ENCODE results near the gene DBET.
"Not testable (repeated sequence)": the region's sequence is repeated elsewhere in the genome, so short reads cannot be mapped to it uniquely, and the experiment has no call there.

DBET gene

DNA sequence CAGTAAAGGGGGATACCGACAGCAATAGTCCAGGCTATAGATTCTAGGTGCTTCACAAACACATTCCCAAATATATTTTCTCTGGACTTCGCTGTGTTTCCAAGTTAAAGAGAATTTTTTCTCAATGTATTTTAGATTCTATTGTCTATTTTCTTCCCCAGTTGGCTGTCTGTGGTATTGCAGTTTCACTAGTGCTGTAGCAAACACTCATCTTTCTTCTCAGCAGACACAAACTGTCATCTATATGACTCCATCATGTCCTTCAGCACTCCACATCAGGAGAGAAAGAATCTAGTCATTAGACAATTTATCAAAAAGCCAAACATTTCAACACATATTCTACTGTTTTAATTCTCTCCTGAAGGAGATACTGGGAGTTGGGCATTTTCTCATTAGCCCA lies at the start of gene DBET:
DBET (plus strand) TSS at position 161 of the 400 bp plus-strand sequence.
- DNase-seq = not testable (repeated sequence)

- no peak for DNase-seq
Observed at GRCh38 chr4:190014771-190015537, 49.3 kb upstream of the DBET start.

DNA sequence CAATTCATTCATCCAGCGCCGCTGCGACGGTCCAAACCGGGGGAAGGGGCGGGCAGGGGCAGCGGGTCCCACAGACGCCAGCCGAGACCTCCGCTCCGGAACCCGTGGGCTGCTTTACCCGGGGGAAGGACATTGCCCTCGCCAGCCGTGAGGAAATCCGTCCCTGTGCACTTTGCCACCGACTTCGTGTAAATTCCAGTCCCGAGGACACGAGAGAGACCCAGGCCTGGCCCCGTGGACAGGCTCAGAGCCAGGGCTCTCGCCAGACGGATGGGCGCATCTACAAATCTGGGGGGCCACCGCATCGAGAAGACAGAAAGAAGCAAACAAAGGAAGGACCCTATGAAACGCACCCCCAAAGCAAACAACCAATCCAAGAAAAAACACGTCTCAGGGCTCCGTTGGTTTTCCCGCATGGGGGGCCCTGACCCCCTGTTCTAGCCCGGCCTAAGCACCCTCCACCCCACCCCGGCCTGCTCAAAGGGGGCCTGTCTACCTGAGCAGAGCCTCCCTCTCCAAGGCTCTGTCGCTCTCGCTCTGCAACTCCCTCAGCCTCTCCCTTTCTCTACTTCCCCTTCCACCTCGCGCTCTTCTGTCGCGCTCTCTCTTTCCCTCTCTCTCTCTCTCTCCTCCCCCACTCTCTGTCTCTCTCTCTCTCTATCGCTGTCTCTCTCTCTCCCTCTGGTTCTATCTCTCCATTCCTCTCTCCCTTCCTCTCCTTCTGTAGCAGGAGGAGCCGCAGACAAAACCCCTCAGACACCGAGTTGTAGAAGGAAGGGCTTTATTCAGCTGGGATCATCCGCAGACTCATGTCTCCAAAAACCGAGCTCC lies 48.5 kb upstream of the DBET start:
- no peak for DNase-seq

DNA sequence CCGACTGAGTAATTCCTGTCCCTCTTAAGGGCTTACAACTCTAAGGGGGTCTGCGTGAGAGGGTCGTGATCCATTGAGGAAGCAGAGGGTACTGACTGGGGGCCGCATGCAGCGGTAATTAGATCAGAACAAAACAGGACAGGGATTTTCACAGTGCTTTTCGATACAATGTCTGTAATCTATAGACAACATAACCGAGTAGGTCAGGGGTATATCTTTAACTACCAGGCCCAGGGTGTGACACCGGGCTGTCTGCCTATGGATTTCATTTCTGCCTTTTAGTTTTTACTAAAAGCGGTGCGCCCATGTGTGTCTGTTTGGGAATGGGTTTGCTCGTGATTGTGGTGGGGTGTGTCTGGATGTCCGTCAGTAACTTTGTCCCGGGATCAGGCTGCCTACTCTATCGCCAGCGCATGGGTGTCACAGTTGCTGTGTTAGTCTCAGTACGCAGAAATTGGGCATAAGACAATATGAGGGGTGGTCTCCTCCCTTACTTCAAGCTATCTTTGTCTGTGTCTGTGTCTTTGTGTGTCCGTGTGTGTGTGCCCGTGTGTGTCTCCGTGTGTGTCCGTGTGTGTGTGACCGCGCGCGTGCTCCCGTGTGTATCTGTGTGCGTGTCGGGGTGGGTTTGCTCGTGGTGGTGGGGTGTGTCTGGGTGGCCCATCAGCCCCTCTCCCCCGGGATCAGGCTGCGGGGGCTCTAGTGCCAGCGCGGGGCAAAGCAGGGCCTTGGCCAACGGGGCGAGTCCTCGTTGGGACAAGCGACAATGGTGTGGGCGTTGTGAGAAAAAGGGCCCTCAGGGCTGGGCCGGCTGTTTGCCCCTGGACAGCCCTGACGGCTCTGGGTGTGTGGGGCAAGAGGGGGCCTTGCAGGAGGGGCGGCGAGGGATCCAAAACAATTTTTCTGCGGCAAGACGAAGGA lies 47.7 kb upstream of the DBET start:
- no peak for DNase-seq

DNA sequence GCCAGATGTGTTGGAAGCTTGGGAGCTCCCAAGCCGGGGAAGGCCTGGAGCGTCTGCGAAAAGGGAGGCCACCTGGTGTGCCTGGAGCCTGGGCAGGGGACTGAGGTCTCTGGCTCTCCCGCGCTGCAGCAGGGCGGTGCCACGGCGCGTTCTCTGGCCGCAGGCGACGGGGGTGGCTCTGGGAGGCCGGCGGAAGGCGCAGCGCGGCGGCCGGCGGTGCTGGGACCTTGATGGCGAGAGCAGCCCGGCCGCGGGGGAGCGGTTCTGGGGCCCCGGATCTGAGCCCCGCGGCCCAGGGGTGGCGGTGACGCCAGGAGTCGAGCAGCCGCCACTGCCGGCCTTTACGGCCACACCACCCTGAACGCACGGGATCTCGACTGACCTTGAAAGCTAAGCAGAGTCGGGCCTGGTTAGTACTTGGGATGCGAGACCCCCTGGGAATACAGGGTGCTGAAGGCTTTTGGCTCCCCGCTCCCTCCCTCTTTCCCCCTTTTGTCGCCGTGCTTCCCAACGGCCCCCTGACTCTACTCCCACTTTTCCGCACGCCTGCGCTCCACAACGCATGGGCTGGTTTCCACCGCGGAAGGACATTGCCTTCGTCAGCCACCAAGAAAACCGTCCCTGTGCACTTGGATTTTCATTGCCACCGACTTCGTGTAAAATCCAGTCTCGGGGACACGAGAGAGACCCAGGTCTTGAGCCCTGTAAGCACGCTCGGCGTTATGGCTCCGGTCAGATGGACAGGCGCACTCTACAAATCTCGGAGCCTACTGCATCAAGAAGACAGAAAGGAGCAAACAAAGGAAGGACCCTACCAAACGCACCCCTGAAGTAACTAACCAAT lies 46.7 kb upstream of the DBET start:
- DNase-seq = no peak

DNA sequence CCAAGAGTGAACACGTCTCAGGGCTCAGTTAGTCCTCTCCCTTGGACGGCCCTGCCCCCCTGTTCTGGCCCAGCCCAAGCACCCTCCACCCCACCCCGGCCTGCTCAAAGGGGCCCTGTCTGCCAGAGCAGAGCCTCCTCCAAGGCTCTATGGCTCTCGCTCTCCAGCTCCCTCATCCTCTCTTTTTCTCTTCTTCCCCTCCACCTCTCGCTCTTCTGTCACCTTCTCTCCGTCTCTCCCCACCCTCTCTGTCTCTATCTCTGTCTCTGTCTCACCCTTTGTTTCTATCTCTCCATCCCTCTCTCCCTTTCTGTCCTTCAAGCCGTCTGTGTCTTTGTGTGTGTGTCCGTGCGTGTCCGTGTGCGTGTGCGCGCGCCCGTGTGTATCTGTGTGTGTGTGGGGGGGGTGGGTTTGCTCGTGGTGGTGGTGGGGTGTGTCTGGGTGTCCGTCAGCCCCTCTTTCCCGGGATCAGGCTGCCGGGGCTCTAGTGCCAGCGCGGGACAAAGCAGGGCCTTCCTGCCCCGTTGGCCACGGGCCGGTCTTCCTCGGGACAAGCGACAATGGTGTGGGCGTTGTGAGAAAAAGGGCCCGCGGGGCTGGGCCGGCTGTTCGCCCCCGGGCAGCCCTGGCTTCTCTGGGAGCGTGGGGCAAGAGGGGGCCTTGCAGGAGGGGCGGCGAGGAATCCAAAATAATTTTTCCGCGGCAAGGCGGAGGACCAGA lies 45.9 kb upstream of the DBET start:
- DNase-seq = no peak

- no peak for DNase-seq
Observed at GRCh38 chr4:190019023-190019858, 45.1 kb upstream of the DBET start.

DNA sequence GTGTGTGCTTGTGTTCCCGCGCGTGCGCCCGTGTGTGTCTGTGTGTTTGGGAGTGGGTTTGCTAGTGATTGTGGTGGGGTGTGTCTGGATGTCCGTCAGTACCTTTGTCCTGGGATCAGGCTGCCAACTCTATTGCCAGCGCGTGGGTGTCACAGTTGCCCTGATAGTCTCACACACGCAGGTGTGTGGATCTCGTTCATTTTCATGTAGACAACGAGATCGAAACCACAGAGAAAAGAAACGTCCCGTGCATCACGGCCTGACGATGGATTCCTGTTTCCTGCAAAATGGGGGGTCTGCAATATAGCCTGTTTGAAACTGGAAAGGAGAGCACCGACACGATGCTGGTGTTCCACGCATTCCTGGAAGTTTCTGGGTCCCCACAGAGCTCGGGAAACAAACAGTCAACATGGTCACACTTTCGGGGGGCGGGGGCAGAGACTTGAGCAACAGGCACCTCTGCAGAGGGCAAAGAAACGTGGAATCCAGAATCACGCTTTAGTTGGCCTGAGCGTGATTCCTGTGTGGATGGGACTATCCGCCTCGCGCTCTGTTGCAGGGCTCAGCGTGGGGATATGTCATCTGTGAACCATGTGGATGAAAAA lies 44.3 kb upstream of the DBET start:
- DNase-seq = not testable (repeated sequence)

DNA sequence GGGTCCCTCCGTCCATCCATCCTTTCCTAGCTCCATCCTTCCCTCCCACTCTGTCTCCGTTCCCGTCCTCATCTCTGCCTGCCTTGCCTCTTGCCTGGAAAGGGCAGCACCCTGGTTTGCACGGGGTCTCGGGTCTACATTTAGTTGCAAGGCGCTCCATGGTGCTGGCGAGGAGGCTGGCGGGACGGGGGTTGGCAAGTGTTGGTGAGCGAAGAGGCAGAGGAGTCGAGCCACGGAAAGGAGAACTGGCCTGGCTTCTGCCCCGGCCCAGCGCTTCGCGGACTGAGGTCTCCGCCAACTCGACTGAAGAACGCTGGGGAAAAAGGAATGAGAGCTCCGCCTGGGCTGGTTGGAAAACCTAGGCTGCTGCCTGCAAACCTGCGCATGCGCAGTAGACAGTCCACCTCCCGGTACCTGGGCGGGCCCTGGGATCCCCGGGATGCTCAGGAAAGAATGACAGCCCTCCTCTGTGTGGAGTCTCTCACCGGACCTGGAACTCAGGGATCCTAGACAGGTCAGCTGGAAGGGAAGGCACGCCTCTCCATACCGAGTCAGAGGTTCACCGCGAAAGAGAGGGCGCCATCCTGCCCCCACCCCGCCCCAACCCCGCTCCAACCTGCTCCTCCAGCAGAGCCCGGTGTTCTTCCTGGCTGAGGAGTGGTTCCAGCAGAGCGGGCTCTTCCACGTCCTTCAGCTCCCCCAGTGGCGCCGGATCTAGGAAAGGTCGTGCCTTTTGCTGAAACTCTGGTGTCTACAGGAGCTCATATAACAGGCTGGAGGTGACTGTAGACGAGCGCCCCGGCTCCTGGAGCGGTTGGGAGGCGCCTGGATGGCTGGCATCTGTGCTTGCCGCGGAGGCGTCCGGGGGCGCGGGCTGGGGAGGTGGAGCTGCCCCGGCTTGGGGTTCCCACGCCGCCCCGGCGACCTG lies 43.2 kb upstream of the DBET start:
- no peak for DNase-seq

DNA sequence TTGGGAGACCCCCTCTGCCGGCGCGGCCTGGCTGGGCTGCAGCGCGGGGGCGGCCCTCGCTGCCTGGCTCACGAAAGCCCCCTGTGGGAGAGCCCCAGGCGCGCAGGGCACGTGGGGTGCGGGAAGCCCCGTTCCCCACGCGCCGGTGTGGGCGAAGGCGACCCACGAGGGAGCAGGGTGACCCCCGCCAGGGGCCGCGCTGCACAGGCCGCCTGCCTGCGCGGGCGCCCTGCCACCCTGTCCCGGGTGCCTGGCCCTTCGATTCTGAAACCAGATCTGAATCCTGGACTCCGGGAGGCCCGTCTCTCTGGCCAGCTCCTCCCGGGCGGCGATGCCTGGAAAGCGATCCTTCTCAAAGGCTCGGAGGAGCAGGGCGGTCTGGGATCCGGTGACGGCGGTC lies 42.3 kb upstream of the DBET start:
- not testable (repeated sequence) for DNase-seq

- not testable (repeated sequence) for DNase-seq
Observed at GRCh38 chr4:190022614-190023281, 41.6 kb upstream of the DBET start.

DNA sequence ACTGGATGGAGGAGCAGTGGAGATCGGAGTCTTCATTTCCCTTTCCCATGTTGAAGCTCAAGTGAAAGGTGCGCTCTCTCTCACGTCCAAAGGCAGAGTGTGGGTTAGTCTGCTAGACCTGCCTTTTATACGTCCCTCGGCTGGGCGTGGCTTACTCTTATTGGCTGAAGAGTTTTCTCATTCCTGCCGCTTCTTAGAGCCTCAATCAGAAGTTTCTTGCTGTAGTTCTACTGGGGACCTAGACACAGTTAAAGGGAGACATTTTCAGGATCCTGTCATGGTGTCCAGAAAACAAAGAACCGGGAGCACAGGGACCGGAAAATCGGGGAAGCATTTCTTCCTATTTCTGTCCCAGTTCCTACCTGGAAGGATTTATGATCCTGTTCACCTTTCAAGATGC lies 37.1 kb upstream of the DBET start, which contains the start of gene FRG2:
FRG2 (minus strand) TSS at position 101 of the 400 bp plus-strand sequence; CDS start at position 49, 52 bp downstream.
- DNase-seq = not testable (repeated sequence)

GRCh38 chr4:190031264-190031663 lies 33.0 kb upstream of the DBET start:
- not testable (repeated sequence) for DNase-seq

DNA sequence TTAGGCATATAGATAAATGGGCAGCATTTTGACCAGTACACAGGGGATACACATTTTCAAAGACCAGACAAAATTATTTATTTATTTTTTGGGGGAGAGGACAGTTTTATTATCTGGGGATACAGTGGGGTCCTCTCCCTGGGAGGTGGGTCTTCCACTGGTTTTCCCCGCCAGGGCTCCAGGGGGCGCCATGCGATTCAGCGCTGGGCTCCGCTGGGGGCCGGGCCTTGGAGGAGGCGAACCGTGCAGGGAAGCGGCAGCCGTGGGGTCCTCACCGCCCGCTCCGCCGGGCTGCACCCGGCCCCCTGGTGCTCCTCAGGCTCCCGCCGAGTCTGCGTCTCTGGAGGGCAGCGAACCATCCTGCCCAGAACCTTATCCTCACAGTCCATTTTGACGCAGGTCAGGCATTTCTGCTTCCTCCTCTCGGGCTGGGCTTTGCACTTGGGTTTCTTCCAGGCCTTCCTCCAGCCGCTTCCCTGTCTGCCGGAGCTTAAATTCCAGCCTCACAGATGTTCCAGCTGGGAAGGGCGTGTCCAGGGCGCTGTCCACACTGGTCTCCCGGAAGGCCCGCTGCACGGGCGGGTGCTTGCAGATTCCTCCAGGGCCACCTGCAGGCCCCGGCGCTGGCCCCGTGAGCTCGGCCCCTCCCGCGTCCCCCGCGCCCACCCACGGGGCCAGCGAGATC lies 26.5 kb upstream of the DBET start:
- DNase-seq = not testable (repeated sequence)

GRCh38 chr4:190040873-190041272 lies 23.4 kb upstream of the DBET start:
- not testable (repeated sequence) for DNase-seq

DNA sequence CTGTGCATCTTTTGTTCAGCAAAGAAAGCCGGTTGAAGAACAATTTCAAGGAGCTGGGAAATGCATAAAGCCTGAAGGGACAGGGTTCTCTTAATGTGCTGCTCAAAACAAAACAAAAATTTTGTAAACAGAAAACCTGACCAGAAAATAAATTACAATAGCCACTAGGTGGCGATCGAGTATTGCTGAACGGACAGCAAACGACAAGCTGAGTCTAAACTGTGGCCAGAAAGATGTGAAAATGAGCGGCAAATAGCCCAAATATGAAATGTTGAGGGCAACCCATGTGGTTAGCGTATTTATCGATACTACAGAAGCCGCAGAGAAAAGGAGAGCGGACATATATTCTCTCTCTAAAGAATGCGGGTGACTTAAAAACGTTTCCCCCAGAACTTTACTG lies 16.7 kb upstream of the DBET start:
- DNase-seq = not testable (repeated sequence)
